ENCODE data around the gene YBEY. TPM values are rescaled to one million over a fixed set of nuclear protein-coding genes. Genes with fewer than 3 reads are reported as not detected.
"Not testable (repeated sequence)": the region's sequence is repeated elsewhere in the genome, so short reads cannot be mapped to it uniquely, and the experiment has no call there.

The YBEY gene, protein sequence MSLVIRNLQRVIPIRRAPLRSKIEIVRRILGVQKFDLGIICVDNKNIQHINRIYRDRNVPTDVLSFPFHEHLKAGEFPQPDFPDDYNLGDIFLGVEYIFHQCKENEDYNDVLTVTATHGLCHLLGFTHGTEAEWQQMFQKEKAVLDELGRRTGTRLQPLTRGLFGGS
- 10 to 100 TPM; 16.7 to 18.6 TPM for total RNA-seq
- 21.0 TPM for polyA plus RNA-seq

DNA sequence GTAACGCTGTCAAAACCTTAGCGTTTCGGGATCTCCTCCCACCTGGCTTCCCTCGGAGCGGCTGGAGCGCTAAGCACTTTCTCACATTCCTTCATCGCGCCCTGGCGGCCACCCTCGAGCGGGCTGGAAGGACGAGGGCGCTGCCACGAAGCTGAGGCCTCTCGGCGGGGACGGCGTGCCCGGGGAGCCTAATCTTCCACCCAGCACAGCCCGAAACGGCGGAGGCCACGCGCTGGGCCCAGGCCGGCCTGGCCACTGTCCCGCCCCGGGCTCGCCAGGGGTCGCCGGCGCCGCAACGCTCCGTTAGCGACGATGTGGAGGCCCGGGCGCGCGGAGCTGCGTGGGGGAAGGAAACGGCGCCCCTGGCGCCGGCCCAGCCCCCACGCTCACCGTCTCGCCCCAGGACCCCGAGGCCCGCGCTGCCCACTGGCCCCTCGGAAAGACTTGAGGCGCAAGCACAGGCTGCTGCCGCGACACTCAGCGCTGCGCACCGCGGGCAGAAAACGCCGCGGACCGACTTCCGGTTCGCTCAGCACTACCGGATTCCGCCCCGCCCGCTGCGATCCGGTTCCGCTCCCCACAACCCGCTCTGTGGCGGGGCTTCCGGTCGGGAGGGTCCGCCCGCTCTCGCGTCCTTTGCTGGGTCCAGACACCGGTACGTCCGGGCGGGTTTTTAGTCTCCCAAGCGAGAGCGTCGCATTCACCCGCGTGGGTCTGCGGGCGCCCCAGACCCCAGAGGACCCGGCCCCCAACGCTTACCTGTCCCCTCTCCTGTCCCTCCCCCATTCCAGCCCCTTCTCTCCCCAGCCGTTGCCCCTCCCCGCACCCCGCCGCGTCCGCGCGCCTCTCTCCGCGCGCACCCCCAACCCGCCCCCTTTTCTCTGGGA, at the start of gene YBEY:
Gene YBEY, plus strand, starts transcription at position 582 of the 887 bp plus-strand sequence. CDS start 572 bp downstream, outside the sequence.
- CTCF ChIA-PET = interaction anchor here (1.0 to 2.7 kb wide), 3 partner anchors 40 to 312 kb away, joined by 3 to 12 read pairs (median 3); a partner anchor contains a TSS

DNA sequence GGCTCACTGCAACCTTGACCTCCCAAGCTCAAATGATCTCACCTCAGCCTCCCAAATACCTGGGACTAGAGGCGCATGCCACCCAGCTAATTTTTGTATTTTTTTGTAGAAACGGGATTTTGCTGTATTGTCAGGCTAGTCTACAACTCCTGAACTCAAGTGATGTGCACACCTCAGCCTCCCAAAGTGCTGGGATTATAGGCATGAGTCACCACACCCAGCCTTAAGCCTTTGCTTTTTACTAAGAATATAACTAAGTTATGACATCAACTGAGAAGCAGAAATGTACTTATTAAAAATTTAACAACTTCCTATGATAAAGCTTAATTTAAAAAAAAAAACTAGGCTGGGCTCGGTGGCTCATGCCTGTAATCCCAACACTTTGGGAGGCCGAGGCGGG, 48.7 kb upstream of the YBEY start:
- CTCF ChIA-PET = interaction anchor here (1.3 kb wide), 1 partner anchor 18 kb away, joined by 3 read pairs; no protein-coding TSS in a partner anchor
- Histone ChIP-seq H3K4me1 (ENCODE audit: insufficient read depth, low read length) (peaks cover 10% of the 10 kb centered on the region), H3K27me3 (ENCODE audit: insufficient read depth, low read length, poor library complexity, severe bottlenecking) (no peaks in the 10 kb centered on the region), H3K36me3 (ENCODE audit: insufficient read depth, low read length) (peaks cover 63% of the 10 kb centered on the region), H3K9me3 (ENCODE audit: low read length) (no peaks in the 10 kb centered on the region), H3K4me3 (ENCODE audit: low read length) (no peak overlapping the region), H3K27ac (ENCODE audit: low read depth, low read length) (no peak overlapping the region)
- Mint-ChIP-seq H3K9me3 (no peaks in the 10 kb centered on the region), H3K4me3 (no peak overlapping the region), H3K27ac (no peak overlapping the region), H3K4me1 (peaks cover 23 to 27% (median 25%) of the 10 kb centered on the region in 3 donors), H3K36me3 (peaks cover 4 to 71% (median 45%) of the 10 kb centered on the region in 3 donors), H3K27me3 (no peaks in the 10 kb centered on the region)
- no peak for DNase-seq
- POLR2A ChIA-PET = no interaction called here

More for the DNA sequence above, at the start of gene YBEY:
- Mint-ChIP-seq H3K27ac (peak within 1 kb of the TSS; percentile 74 to 99 (median 98)), H3K4me3 (peak within 1 kb of the TSS; percentile 85 to 99 (median 97)), H3K9me3 (no peaks in the 10 kb centered on the region), H3K27me3 (no peaks in the 10 kb centered on the region), H3K4me1 (peaks cover 39 to 66% (median 57%) of the 10 kb centered on the region in 3 donors), H3K36me3 (peaks cover 5 to 37% (median 7%) of the 10 kb centered on the region in 3 donors)
- peak within 1 kb of the TSS; percentile 69 for H3K4me3 ChIP-seq (ENCODE audit: low read length)
- no peaks in the 10 kb centered on the region for H3K27me3 ChIP-seq (ENCODE audit: insufficient read depth, low read length, poor library complexity, severe bottlenecking)
- H3K4me1 ChIP-seq (ENCODE audit: insufficient read depth, low read length) = peaks cover 40% of the 10 kb centered on the region
- H3K36me3 ChIP-seq (ENCODE audit: insufficient read depth, low read length) = peaks cover 17% of the 10 kb centered on the region
- H3K27ac ChIP-seq (ENCODE audit: low read depth, low read length) = peak within 1 kb of the TSS; percentile 70
- H3K9me3 ChIP-seq (ENCODE audit: low read length) = no peaks in the 10 kb centered on the region
- DNase-seq = peak; percentile 75 to 87 (median 81)
- POLR2A ChIA-PET = interaction anchor here (0.5 to 0.9 kb wide), 4 partner anchors 13 to 312 kb away, joined by 3 to 8 read pairs (median 3); no protein-coding TSS in a partner anchor

DNA sequence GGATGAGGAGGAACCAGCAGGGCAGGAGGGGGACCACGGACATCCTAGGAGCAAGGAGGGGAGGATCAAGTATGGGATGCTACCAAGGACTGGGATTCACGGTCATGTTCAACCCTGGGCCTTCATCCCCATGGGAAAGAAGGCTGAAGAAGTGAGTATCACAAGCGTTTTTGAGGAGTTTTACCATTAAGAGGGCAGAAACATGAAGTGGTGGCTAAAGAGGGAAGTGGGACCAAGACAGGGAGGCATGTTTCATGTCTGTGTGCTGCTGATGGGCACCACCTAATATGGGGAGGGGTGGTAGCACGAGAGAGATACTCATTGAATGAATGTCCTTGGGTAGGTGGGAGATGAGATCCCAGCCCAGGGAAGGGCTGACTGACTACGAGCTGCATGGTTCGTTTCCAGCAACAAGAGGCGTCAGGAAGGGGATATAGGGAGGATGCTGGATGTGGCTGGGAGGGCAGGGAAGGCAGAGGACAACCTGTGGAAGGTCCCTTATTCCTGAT, 46.3 kb upstream of the YBEY start:
- Histone ChIP-seq H3K9me3 (ENCODE audit: low read length) (no peaks in the 10 kb centered on the region), H3K4me1 (ENCODE audit: insufficient read depth, low read length) (no peaks in the 10 kb centered on the region), H3K27me3 (ENCODE audit: insufficient read depth, low read length, poor library complexity, severe bottlenecking) (no peaks in the 10 kb centered on the region), H3K36me3 (ENCODE audit: insufficient read depth, low read length) (peaks cover 75% of the 10 kb centered on the region), H3K4me3 (ENCODE audit: low read length) (no peak overlapping the region), H3K27ac (ENCODE audit: low read depth, low read length) (no peak overlapping the region)
- H3K27me3 Mint-ChIP-seq = no peaks in the 10 kb centered on the region
- peak overlapping the region in 5 of 8 donors; percentile 7 to 81 (median 25) for H3K27ac Mint-ChIP-seq
- H3K36me3 Mint-ChIP-seq = peaks cover 8 to 80% (median 29%) of the 10 kb centered on the region in 3 donors
- H3K9me3 Mint-ChIP-seq = no peaks in the 10 kb centered on the region
- no peak overlapping the region for H3K4me3 Mint-ChIP-seq
- H3K4me1 Mint-ChIP-seq = peaks cover 2 to 11% (median 4%) of the 10 kb centered on the region in 3 donors
- CTCF ChIA-PET = interaction anchor here (1.1 to 2.4 kb wide), 2 partner anchors 10 to 266 kb away, joined by 4 to 5 read pairs; no protein-coding TSS in a partner anchor
- POLR2A ChIA-PET = no interaction called here
- DNase-seq = peak in 1 of 5 donors; percentile 12

DNA sequence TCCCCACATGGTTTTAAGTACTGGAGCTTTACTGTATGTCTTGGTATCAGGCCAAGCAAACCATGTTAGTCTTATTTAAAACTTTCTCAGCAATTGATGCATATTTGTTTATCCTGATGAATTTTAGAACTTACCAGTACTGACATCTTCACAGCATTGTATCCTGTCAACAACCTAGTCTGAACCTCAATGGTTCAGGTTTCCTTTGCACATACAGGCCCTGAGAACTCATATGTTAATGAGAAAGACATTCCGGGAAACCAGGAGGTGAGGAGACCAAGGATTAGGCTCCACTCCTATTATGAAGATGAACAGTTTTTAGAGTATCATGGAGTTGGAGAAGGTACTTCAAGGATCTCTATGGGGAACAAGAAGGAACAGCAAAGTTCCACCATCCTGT, 44.6 kb upstream of the YBEY start:
- peaks cover 76% of the 10 kb centered on the region for H3K36me3 ChIP-seq (ENCODE audit: insufficient read depth, low read length)
- peaks cover 16 to 80% (median 23%) of the 10 kb centered on the region in 3 donors for H3K36me3 Mint-ChIP-seq
- H3K4me3 ChIP-seq (ENCODE audit: low read length); POLR2A ChIA-PET; H3K27me3 ChIP-seq (ENCODE audit: insufficient read depth, low read length, poor library complexity, severe bottlenecking); DNase-seq; H3K9me3 ChIP-seq (ENCODE audit: low read length); H3K4me1 Mint-ChIP-seq; H3K4me3 Mint-ChIP-seq; H3K9me3 Mint-ChIP-seq; H3K4me1 ChIP-seq (ENCODE audit: insufficient read depth, low read length); H3K27ac ChIP-seq (ENCODE audit: low read depth, low read length); H3K27me3 Mint-ChIP-seq: not testable (repeated sequence)
- H3K27ac Mint-ChIP-seq = peak overlapping the region in 1 of 8 donors; percentile 5
- CTCF ChIA-PET = interaction anchor here (2.4 kb wide), 1 partner anchor 12 kb away, joined by 5 read pairs; no protein-coding TSS in a partner anchor

DNA sequence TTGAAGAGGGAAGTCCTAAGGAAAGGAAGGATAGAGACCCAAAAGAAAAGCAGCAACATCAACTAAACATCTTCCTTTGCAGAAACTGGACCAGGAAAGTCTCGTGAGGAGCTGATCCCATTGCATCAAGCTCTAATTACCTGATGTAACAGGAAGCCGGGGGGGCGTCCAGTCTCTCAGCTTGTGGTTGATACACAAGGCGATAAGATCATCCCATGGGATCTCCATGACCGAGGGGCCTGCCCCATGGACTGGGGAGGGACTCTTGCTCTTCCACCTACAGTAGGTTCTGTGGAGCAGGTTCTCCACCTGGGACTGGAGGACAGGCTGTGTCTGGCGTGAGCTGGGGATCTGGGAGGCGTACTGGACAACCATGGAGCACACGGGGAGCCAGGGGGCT, 42.8 kb upstream of the YBEY start:
- no peak overlapping the region for H3K4me3 Mint-ChIP-seq
- Histone ChIP-seq H3K9me3 (ENCODE audit: low read length) (no peaks in the 10 kb centered on the region), H3K36me3 (ENCODE audit: insufficient read depth, low read length) (peaks cover 83% of the 10 kb centered on the region), H3K27ac (ENCODE audit: low read depth, low read length) (no peak overlapping the region), H3K4me1 (ENCODE audit: insufficient read depth, low read length) (no peaks in the 10 kb centered on the region), H3K27me3 (ENCODE audit: insufficient read depth, low read length, poor library complexity, severe bottlenecking) (no peaks in the 10 kb centered on the region), H3K4me3 (ENCODE audit: low read length) (no peak overlapping the region)
- ChIA-PET CTCF (interaction anchor here (1.2 to 1.7 kb wide), 2 partner anchors 9 to 13 kb away, joined by 4 read pairs; no protein-coding TSS in a partner anchor), POLR2A (no interaction called here)
- H3K27me3 Mint-ChIP-seq = no peaks in the 10 kb centered on the region
- peak in 1 of 5 donors; percentile 30 for DNase-seq
- H3K36me3 Mint-ChIP-seq = peaks cover 17 to 89% (median 24%) of the 10 kb centered on the region in 3 donors
- H3K9me3 Mint-ChIP-seq = no peaks in the 10 kb centered on the region
- H3K27ac Mint-ChIP-seq = peak overlapping the region in 5 of 8 donors; percentile 51 to 90 (median 70)
- peaks cover 0 to 5% (median 0%) of the 10 kb centered on the region in 3 donors for H3K4me1 Mint-ChIP-seq

DNA sequence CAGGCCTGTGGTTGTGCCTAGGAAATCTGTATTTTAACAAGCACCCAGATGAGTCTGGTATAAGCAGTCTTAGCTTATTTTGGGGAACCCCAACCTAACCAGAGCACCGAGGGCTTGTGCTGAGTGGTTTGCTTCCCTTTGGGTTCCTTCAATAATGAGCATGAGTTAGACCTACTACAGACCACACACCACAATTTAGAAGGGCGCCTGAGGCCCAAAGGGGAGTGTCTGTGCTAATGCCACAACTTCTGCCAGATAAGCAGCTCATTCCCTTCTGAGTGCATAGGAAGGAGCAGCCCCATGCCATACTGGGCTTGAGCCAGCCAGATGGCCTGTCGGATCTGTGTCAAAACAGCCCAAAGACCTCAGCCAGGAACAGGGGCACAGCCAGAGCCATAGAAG, 42.2 kb upstream of the YBEY start:
- peak in 1 of 5 donors; percentile 10 for DNase-seq
- Histone ChIP-seq H3K4me1 (ENCODE audit: insufficient read depth, low read length) (no peaks in the 10 kb centered on the region), H3K9me3 (ENCODE audit: low read length) (no peaks in the 10 kb centered on the region), H3K36me3 (ENCODE audit: insufficient read depth, low read length) (peaks cover 82% of the 10 kb centered on the region), H3K27ac (ENCODE audit: low read depth, low read length) (no peak overlapping the region), H3K27me3 (ENCODE audit: insufficient read depth, low read length, poor library complexity, severe bottlenecking) (no peaks in the 10 kb centered on the region), H3K4me3 (ENCODE audit: low read length) (no peak overlapping the region)
- CTCF ChIA-PET = interaction anchor here (1.2 to 1.7 kb wide), 2 partner anchors 9 to 14 kb away, joined by 4 read pairs; no protein-coding TSS in a partner anchor
- Mint-ChIP-seq H3K27me3 (no peaks in the 10 kb centered on the region), H3K4me3 (no peak overlapping the region), H3K4me1 (peaks cover 0 to 6% (median 0%) of the 10 kb centered on the region in 3 donors), H3K27ac (peak overlapping the region in 2 of 8 donors; percentile 54 to 61), H3K9me3 (no peaks in the 10 kb centered on the region), H3K36me3 (peaks cover 19 to 92% (median 23%) of the 10 kb centered on the region in 3 donors)
- POLR2A ChIA-PET = no interaction called here

DNA sequence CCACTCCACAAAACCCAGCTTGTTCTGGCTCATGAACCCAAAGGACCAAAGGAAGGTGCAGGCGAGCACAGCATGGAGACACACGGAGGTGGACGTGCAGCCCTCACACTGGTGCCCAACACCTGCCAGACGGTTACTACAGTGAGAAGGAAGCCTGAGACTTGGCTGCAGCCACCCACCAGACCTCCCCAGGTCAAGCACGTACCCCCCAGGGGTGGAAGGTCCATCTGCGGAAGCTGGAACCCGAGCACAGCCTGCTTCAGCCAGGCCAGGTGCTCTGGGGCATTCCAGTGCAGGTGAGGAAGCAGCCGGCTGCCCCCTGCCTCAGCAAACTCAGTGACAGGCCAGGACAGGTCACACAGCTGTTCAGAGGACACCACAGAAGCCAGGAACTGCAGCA, 41.5 kb upstream of the YBEY start:
- H3K27ac ChIP-seq (ENCODE audit: low read depth, low read length) = no peak overlapping the region
- H3K4me1 ChIP-seq (ENCODE audit: insufficient read depth, low read length) = no peaks in the 10 kb centered on the region
- H3K9me3 ChIP-seq (ENCODE audit: low read length) = no peaks in the 10 kb centered on the region
- H3K27me3 ChIP-seq (ENCODE audit: insufficient read depth, low read length, poor library complexity, severe bottlenecking) = no peaks in the 10 kb centered on the region
- no peak overlapping the region for H3K4me3 Mint-ChIP-seq
- CTCF ChIA-PET = interaction anchor here (1.2 to 1.7 kb wide), 2 partner anchors 10 to 15 kb away, joined by 4 read pairs; no protein-coding TSS in a partner anchor
- H3K36me3 ChIP-seq (ENCODE audit: insufficient read depth, low read length) = peaks cover 80% of the 10 kb centered on the region
- peaks cover 0 to 6% (median 0%) of the 10 kb centered on the region in 3 donors for H3K4me1 Mint-ChIP-seq
- H3K9me3 Mint-ChIP-seq = no peaks in the 10 kb centered on the region
- peaks cover 18 to 92% (median 20%) of the 10 kb centered on the region in 3 donors for H3K36me3 Mint-ChIP-seq
- H3K4me3 ChIP-seq (ENCODE audit: low read length) = no peak overlapping the region
- POLR2A ChIA-PET = no interaction called here
- peak in 1 of 5 donors; percentile 8 for DNase-seq
- no peaks in the 10 kb centered on the region for H3K27me3 Mint-ChIP-seq
- peak overlapping the region in 1 of 8 donors; percentile 19 for H3K27ac Mint-ChIP-seq
